Small intestine (tissue), 7 donors: ENCODE data around the gene SPEG. TPM values are rescaled to one million over a fixed set of nuclear protein-coding genes. Genes with fewer than 3 reads are reported as not detected.

ENCODE experiments used
- DNase-seq, 2 donors: peaks; one replicate each; pipeline versions ENCODE4 v3.0.0 to v3.0.0-alpha.2; 2013
- FAIRE-seq: peaks from 2 replicates; lab custom pipeline; 2012; peaks lifted over from hg19 to GRCh38; lab: Jason Lieb, UNC
- H3K27ac ChIP-seq, 3 donors: one replicate each; pipeline ENCODE4 v1.5.1; 2013; ENCODE audit warnings: low read length in 2 of 3, mild to moderate bottlenecking in 2 of 3, control low read depth in 1 of 3, inconsistent platforms in 1 of 3, low read depth in 1 of 3, moderate library complexity in 1 of 3
- H3K27me3 ChIP-seq, 3 donors: one replicate each; pipeline ENCODE4 v1.6.1; 2013; ENCODE audit warnings: low read length in 3 of 3, inconsistent platforms in 1 of 3; ENCODE audit not compliant: control insufficient read depth in 3 of 3, insufficient read depth in 3 of 3
- H3K36me3 ChIP-seq, 3 donors: one replicate each; pipeline ENCODE4 v1.6.1; 2013; ENCODE audit warnings: low read length in 3 of 3, inconsistent platforms in 1 of 3, low read depth in 1 of 3, mild to moderate bottlenecking in 1 of 3, moderate library complexity in 1 of 3; ENCODE audit not compliant: control insufficient read depth in 3 of 3, insufficient read depth in 2 of 3
- H3K4me1 ChIP-seq, 3 donors: one replicate each; pipeline ENCODE4 v1.6.1; 2013; ENCODE audit warnings: low read length in 2 of 3, inconsistent platforms in 1 of 3, low read depth in 1 of 3, mild to moderate bottlenecking in 1 of 3, moderate library complexity in 1 of 3; ENCODE audit not compliant: control insufficient read depth in 3 of 3, insufficient read depth in 2 of 3
- H3K4me3 ChIP-seq, 3 donors: one replicate each; pipeline ENCODE4 v1.5.1; 2013; ENCODE audit warnings: low read length in 3 of 3, control low read depth in 1 of 3, inconsistent platforms in 1 of 3, low read depth in 1 of 3, mild to moderate bottlenecking in 1 of 3, moderate library complexity in 1 of 3
- H3K9me3 ChIP-seq, 2 donors: one replicate each; pipeline ENCODE4 v1.6.1; 2013; ENCODE audit warnings: low read depth in 1 of 2, low read length in 1 of 2; ENCODE audit not compliant: control insufficient read depth in 2 of 2, insufficient read depth in 1 of 2
- WGBS, 3 donors: extraction: QIAGEN DNeasy Blood & Tissue Kit; methylation state at CpG; one replicate each; pipeline ENCODE4 v1.1.7; 2013; 5-methylcytosine and 5-hydroxymethylcytosine counted together
- polyA plus RNA-seq, 4 donors: library from polyadenylated mRNA; stranded (reverse) in 3 of 4; unstranded in 1 of 4; fragments of 200-250 nt in 3 of 4; fragments of 120-200 nt in 1 of 4; gene quantifications; one replicate each; pipeline versions ENCODE4 v1.2.1 to v1.2.3, GENCODE V29; 2013
- donor health status: healthy with polysubstance abuse.
- donor health status: control.
- donor health status: control.
- donor health status: Bipolar disorder and iron deficiency.
- donor health status: healthy.

The SPEG gene
- polyA plus RNA-seq, 4 donors, result 0.45 to 15.7 (median 5.3) TPM

- no peak for FAIRE-seq
- peak overlapping the region in 1 of 3 donors; percentile 22 for H3K27ac ChIP-seq
- DNase-seq, result no peak
- 62 to 73% (median 68%) methylated on average over 5 of the region's 5 CpGs for WGBS, 3 donors
- peaks cover 0 to 5% (median 0%) of the 10 kb centered on the region in 3 donors for H3K36me3 ChIP-seq
- H3K27me3 ChIP-seq, result peaks cover 7 to 78% (median 11%) of the 10 kb centered on the region in 3 donors
- H3K9me3 ChIP-seq, result no peaks in the 10 kb centered on the region
- H3K4me1 ChIP-seq, result peaks cover 0 to 12% (median 0%) of the 10 kb centered on the region in 3 donors
- H3K4me3 ChIP-seq, result no peak overlapping the region
These were observed 10.6 kb downstream of the SPEG start for GRCh38 chr2:219445220-219445640.

GRCh38 chr2:219446101-219446504, 11.5 kb downstream of the SPEG start:
- peak overlapping the region in 1 of 3 donors; percentile 33 for H3K27ac ChIP-seq
- H3K9me3 ChIP-seq, result no peaks in the 10 kb centered on the region
- WGBS, 3 donors, result 28 to 41% (median 33%) methylated on average over 5 to 6 of the region's 6 CpGs
- H3K36me3 ChIP-seq, result peaks cover 0 to 8% (median 0%) of the 10 kb centered on the region in 3 donors
- peaks cover 0 to 10% (median 0%) of the 10 kb centered on the region in 3 donors for H3K4me1 ChIP-seq
- FAIRE-seq (no peak), DNase-seq (peak in 1 of 2 donors; percentile 20)
- peaks cover 4 to 77% (median 11%) of the 10 kb centered on the region in 3 donors for H3K27me3 ChIP-seq
- no peak overlapping the region for H3K4me3 ChIP-seq

GRCh38 chr2:219446689-219447088, 12.0 kb downstream of the SPEG start:
- no peak overlapping the region for H3K4me3 ChIP-seq
- H3K27me3 ChIP-seq, result peaks cover 0 to 76% (median 8%) of the 10 kb centered on the region in 3 donors
- H3K9me3 ChIP-seq, result no peaks in the 10 kb centered on the region
- peaks cover 0 to 10% (median 0%) of the 10 kb centered on the region in 3 donors for H3K36me3 ChIP-seq
- no peak for FAIRE-seq
- DNase-seq, result no peak
- H3K27ac ChIP-seq, result no peak overlapping the region
- WGBS, 3 donors, result 46 to 83% (median 77%) methylated on average over 1 of the region's 1 CpG
- peaks cover 0 to 5% (median 0%) of the 10 kb centered on the region in 3 donors for H3K4me1 ChIP-seq

- H3K4me3 ChIP-seq, result no peak overlapping the region
- 30 to 62% (median 52%) methylated on average over 18 to 23 of the region's 23 CpGs for WGBS, 3 donors
- H3K27ac ChIP-seq, result peak overlapping the region in 1 of 3 donors; percentile 27
- H3K4me1 ChIP-seq, result peaks cover 0 to 5% (median 0%) of the 10 kb centered on the region in 3 donors
- H3K27me3 ChIP-seq, result peaks cover 0 to 83% (median 8%) of the 10 kb centered on the region in 3 donors
- DNase-seq, result no peak
- H3K36me3 ChIP-seq, result peaks cover 0 to 13% (median 0%) of the 10 kb centered on the region in 3 donors
- H3K9me3 ChIP-seq, result no peaks in the 10 kb centered on the region
- no peak for FAIRE-seq
These were observed 12.8 kb downstream of the SPEG start for GRCh38 chr2:219447242-219448098.

- Histone ChIP-seq H3K27ac (no peak overlapping the region), H3K27me3 (peaks cover 0 to 83% (median 8%) of the 10 kb centered on the region in 3 donors), H3K9me3 (no peaks in the 10 kb centered on the region), H3K36me3 (peaks cover 0 to 17% (median 0%) of the 10 kb centered on the region in 3 donors), H3K4me1 (peaks cover 0 to 5% (median 0%) of the 10 kb centered on the region in 3 donors), H3K4me3 (no peak overlapping the region)
- FAIRE-seq (no peak), DNase-seq (peak in 1 of 2 donors; percentile 48)
- WGBS, 3 donors, result 6 to 32% (median 11%) methylated on average over 55 to 88 of the region's 88 CpGs
These were observed 13.6 kb downstream of the SPEG start for GRCh38 chr2:219448099-219448775.

- H3K27ac ChIP-seq, result no peak overlapping the region
- no peaks in the 10 kb centered on the region for H3K9me3 ChIP-seq
- H3K36me3 ChIP-seq, result peaks cover 0 to 17% (median 0%) of the 10 kb centered on the region in 3 donors
- FAIRE-seq, result no peak
- no peak overlapping the region for H3K4me3 ChIP-seq
- peaks cover 0 to 5% (median 0%) of the 10 kb centered on the region in 3 donors for H3K4me1 ChIP-seq
- peak in 1 of 2 donors; percentile 28 for DNase-seq
- H3K27me3 ChIP-seq, result peaks cover 0 to 84% (median 8%) of the 10 kb centered on the region in 3 donors
- 9 to 24% (median 10%) methylated on average over 36 to 51 of the region's 51 CpGs for WGBS, 3 donors
These were observed 14.2 kb downstream of the SPEG start for GRCh38 chr2:219448776-219449341.

GRCh38 chr2:219449609-219450008, 15.0 kb downstream of the SPEG start:
- Histone ChIP-seq H3K27ac (no peak overlapping the region), H3K27me3 (peaks cover 0 to 78% (median 8%) of the 10 kb centered on the region in 3 donors), H3K9me3 (no peaks in the 10 kb centered on the region), H3K4me1 (peaks cover 0 to 5% (median 0%) of the 10 kb centered on the region in 3 donors), H3K36me3 (peaks cover 0 to 17% (median 0%) of the 10 kb centered on the region in 3 donors), H3K4me3 (no peak overlapping the region)
- FAIRE-seq, result no peak
- 76 to 87% (median 78%) methylated on average over 5 of the region's 5 CpGs for WGBS, 3 donors
- no peak for DNase-seq
